T-helper 9 cell (primary cell): ENCODE data around the gene BID.

ENCODE experiments used
- DNase-seq: peaks from one replicate; pipeline ENCODE4 v3.0.0-alpha.2; 2020

Gene BID

DNA sequence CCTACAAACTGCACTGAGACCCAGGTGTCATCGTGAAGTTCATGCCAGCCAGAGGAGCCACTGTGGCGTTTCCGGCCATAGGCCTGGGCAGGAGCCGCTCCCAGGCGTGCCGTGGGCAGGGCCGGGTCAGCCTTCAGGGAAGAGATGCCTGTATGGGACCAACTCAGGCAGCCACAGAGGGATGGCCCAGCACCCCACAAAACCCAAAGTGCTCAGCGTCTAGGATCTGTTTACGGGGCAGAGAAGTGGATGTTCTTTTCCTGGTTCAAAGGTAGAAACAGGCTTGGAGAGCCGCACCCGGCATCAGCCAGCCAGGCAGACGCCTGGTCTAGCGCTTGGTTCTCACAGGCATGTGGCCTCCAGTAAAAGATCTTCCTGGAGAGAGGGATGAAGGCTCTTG, 8.4 kb upstream of the BID start:
- no peak for DNase-seq

DNA sequence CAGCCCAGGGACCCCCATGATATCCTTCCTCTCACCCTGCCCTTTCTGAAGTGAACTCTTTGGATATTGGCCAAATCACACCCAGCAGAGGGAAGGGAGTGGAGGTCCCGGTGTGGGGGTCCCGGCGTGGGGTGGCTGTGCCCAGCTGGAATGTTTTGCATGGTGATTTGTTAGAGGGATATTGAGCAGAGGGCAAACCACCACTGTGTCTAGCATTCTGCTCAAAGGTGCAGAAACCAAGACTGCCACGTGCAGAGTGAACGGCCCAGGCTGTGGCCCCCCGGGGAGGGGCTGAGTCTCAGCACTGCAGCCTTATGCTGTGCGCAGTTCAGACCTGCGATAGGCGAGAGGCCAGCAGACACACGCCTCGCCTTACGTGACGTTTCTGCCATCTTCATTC, 7.9 kb upstream of the BID start:
- no peak for DNase-seq

DNA sequence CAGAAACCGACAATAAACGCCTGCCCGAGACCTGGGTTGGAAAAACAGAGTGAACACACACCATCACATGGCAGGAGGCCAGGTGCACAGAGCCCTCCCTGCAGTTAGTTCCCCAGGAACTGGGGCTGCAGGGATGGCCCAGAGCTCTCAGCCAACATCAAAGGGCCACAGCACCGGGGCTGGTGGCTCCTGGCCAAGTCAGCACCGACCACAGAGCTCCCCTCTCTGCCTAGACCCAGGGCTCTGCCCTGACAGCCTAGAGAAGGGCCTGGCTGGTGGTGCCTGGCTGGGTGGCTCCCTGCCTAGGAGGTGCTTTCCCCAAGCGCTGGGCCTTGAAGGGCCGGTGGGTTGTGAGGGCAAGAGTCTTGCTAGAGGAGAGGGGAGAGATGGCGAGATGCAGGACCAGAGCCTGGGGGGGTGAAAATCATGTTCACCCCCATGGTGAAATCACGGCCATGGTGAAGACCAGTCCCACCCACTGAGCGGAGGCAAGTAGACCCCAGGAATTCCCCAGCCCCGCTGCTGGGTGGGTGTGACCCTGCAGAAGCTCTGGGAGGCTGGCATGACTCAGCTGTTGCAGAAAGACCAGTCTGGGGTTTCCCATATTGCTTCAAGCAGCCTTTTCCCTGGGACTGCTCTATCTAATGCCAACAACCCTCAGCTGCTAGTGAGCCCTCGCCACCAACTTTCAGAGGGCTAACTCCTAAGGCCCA, 7.2 kb upstream of the BID start:
- DNase-seq = peak; percentile 31

DNA sequence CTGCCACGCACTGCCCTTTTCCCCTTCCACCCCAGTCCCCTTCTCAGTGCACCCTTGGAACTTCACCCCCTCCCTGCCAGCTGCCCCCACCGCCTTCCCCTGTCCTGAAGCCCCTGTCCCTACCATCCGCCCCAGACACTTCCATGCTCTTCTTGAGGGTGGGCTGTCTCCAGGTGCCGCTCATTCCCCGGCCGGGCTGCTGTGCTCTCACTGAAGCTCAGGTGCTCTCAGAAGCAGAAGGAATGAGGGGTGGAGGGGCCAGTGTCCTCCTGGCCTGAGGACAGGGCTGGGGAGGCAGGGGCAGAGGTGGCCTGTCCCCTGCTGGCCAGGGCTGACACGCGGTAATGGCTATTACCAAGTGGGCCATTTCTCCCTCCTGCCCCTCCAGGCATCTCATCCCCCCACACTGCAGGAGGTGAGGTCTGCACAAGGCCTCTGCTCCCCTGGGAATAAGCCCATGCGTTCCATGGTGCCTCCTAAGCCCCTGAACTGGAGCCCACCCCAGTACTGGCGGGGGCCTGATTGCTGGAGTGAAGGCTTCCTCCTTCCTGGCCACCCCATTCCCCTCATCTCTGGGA, 6.6 kb upstream of the BID start:
- DNase-seq = no peak

DNA sequence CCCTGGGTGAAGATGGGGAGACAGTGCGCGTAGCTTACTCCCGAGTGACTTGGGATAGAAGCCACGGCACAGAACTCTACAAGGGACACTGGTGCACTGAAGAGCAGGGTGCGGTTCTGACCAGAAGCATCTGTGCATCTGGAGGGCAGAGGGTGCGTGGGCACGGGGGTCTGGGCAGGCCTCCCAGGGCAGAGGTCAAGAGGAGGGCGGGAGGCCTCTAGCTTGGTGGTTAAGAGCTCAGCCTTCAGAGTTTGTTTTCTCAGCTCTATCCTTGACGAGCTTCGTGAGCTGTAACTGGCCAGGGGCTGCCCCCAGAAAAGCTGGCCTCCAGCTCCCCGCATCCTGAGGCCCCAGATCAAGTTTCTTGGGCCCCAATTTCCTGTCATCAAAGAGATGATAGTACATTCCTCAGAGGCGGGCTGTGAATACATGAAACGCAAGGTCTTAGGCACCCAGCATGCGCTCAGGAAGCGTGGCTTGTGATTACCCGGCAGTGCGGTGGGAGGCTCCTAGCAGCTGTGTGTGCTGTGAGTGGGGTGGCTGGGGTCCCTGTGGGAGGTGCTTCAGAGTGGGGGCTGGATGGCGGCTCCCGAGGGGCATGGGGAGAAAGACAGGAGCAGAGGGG, 6.0 kb upstream of the BID start:
- no peak for DNase-seq

DNA sequence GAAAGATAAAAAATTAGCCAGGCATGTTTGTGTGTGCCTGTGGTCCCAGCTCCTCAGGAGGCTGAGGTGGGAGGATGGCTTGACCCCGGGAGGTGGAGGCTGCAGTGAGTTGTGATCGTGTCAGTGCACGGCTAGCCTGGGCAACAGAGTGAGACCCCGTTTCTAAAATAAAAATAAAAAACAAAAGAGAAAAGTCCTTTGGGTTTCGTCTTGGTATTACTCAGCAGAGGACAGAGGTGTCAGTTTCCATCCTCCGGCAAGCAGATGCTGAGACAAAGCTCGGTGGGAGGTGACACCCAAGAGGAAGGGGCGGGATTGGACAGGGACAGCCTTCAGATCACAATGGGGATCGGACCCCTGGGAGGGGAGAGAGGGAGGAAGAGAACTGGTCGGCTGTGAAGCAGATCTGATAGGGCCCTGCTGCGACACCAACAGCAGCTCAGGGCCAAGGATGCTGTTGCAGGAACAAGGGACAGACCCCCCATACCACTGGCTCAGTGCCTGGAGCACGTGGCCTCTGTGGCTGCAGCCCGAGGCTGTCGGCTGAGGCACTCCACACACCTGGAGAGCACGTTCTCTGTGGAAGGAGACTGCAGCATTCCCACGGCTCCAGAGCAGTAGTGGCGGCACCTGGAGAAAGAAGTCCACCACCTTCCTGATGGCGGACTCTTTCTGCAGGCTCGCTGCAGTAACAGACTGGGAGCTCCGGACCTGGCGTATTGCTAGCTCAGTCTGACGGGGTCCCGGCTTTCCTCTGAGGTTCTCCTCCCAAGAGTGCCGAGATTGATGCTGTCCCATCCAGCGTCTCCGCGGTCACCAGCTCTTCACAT, 5.2 kb upstream of the BID start:
- no peak for DNase-seq

DNA sequence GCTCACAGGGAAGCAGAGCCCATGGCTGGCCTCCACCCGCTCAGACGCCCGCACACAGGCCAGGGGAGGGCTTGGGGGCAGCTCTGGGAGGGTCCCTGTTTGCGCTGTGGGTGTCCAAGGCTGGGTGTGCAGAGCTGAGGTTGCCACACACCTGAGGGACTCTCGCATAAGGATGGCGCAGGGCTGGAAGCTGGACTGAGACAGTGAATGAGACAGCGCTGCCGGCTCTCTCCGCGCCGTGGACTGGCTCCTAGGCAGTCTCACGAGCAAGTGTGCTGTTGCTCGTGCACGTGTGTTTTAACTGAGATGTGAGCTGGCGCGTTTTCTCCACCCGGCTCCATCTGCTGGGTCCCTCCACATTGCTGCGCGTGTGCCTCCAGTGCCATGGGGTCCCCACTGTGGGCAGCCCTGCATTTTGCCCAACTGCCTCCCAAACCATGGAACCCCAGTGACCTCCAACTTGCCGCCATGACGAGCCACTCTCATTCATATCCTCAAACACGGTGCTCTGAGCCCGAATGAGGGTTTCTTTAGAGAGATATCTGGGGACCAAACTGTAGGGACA, 4.2 kb upstream of the BID start:
- DNase-seq = no peak

DNA sequence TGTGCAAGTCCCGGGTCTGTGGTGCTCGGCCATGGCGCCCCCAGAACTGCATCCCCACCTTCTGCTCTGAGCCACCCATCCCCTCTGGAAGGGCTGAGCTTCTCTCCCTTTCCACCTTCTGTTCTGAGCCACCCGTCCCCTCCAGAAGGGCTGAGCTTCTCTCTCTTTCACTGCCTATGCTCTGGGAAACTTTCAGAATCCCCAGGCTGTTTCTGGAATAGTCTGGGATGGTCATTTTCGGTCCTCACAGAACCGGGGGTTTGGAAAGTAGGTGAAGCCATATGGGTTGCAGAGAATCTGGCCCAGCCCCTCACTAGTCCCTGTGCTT, 3.4 kb upstream of the BID start:
- DNase-seq = no peak

DNA sequence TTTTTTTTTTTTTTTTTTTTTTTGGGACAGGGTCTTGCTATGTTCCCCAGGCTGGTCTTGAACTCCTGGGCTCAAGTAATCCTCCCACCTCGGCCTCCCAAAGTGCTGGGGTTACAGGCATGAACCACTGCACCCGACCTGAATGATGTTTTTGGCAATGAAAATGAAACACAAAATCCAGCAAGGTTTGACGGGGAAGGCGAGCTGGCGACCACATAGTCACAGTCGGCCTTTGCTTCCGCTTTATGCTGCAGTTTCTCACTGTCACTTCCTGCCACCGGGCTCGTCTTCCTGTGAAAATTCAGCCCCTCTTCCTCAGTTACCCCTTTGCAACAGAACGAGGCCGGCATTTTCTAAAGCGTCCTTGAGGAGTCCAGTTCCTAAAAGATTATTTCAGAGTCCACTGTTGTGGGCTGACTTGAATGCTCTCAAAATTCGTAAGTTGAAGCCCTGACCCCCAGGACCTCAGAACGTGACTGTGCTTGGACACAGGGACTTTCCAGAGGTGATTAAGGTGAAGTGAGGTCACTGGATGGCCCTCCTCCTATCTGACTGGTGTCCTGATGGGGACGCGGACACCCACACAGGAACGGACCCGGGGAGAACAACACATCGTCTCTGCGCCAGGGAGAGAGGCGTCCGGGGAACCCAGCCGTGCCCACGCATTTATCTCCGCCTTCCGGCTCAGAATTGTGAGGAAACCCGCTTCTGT, 2.9 kb upstream of the BID start:
- DNase-seq = peak; percentile 55

DNA sequence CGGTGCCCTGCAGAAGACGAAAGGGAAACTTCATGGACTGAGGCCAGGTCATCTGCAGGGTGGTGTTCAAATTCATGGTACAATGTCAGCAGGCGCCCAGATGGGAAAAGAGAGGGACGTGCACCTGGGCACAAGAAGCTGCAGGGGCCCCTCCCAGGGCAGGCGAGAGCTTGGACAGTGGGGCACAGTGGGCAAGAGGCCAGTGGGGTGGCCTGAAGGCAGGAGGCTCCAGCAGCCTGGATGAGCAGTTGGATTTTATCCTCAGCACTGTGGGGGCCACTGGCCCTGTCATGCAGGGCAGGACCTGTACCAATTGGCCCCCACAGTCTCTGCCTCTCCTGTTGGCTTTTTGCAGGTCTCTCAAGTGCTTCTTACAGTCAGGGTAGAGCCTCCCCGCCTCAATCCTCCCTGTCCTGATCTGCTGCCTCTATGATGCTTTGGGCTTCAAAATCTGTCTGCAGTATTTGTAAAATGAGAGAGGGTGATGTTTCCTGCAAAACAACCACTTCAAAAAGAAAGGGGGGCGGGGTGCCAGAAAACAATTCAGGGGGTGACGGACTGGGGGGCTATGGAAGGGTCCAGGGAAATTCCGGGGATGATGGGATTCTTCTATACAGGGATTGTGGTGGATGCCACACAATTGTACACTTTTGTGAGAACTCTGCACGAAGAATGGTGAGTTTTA, 1.7 kb upstream of the BID start:
- no peak for DNase-seq

DNA sequence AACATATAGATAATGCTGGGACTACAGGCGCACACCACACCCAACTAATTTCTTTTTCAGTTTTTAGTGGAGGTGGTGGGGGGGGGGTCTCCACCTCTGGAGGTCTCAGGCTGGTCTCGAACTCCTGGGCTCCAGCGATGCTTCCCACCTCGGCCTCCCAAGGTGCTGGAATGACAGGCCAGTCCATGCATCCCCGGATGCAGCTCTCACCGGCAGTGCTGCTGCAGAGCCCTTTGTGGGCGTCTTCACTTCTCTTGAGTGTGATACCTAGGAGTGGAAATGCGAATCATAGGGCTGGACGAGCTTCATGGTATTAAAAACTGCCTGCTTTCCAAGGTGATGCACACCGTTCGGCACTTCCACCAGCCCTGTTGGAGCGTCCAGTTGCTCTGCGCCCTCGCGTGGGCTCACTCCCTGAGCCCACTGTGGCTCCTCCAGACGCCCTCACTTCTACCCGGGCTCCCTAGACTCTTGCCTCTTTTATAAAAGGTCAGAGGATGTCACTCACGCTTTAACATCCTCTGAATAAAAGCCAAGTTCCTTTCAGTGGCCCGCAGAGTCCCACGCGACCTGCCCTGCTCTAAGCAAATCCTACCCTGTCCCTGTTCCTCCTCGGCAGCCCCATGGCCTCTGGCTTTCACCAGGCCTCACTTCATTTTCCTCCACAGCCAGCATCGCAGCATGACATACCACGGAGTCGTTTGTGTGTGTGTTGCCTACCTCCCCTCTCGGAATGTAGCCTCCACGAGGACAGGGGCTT, 837 bp upstream of the BID start:
- DNase-seq = no peak

DNA sequence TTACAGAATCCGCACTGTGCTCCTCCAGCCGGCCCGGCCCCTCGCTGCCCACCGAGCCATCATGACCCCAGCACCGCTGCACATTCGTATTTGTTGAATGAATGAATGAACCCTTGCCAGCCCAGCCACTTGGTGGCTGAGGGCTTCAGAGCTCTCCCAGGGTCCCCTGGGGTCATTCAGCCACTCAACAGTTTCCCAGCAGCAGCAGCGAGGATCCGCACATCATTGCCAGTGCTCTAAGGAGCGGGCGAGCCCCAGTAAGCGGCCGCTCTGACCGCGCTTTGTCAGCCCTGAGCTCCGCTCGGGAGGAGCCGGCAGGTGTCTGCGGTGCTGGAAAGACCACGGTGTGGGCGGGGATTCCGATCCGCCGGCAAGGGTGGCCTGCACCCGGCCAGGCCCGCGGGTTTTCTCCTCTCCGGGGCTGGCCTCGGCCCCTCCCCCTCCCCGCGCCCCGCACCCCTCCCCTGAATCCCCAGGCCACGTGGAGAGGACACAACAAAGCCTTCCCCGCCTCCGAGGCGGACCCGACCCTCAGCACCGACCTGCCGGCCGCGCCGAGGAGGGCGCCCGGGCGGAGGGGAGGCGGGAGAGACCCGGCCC, 563 bp downstream of the BID start:
- DNase-seq = peak; percentile 58

DNA sequence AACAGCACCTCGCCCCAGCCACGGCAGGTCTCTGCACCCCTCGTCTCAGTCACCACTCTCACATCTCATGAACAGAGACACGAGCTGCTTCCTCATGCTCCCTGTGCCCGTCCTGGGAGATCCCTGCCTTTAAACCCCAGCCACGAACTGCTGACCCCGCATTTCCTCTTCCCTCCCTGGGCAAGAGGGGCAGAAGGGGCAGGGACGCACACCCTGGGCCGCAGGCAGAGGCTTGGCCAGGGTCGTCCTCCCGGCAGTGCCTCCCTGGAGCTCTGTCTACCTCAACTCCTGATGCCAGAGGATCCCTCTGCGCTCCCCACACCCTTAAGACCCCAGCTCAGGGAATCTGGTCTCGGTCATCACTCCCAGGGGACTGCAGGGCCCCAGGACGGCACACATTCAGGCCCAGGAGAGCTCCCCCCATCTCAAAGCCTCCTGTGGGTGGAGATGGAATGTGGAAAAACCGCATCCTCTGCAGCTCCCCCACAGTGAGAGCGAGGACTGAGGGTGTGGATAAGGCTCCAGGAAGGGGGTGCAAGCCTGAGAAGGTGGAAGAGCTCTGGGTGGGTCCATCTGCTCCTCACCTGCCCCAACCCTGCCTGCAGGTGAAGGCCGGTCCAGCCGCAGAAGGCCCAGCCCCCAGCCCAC, 1.2 kb downstream of the BID start:
- no peak for DNase-seq

DNA sequence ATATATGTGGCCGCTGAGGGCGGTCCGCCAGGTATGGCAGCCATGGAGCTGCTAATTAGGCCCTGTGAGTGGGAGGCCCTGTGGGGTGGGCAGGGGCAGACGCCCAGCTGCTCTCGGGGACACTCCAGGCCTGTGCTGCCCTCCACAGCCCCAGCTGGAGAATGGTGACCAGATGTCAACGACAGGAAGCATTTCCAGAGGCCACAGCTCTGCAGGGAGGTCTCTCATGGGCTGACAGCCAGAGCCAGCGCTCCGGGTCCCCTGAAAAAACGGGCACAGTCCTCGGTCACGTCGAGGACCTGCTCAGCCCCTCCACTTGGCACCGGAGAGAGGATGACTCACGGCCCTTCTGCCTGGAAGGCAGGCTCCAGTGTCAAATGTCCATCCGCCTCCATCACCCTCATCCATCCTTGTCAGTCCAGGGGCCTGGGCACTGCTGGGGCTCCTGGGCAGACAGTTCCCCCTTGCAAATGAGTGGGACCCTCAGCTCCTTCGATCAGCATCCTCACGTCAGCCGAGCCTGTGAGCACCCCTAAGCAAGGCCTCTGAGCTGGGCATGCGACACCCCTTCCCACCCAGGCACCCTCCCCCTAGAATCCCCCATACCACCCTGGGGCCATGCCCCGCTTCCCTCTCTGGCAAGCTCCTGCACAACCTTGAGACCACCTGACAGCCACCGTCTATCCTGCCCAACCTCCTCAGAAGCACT, 1.9 kb downstream of the BID start:
- DNase-seq = no peak

DNA sequence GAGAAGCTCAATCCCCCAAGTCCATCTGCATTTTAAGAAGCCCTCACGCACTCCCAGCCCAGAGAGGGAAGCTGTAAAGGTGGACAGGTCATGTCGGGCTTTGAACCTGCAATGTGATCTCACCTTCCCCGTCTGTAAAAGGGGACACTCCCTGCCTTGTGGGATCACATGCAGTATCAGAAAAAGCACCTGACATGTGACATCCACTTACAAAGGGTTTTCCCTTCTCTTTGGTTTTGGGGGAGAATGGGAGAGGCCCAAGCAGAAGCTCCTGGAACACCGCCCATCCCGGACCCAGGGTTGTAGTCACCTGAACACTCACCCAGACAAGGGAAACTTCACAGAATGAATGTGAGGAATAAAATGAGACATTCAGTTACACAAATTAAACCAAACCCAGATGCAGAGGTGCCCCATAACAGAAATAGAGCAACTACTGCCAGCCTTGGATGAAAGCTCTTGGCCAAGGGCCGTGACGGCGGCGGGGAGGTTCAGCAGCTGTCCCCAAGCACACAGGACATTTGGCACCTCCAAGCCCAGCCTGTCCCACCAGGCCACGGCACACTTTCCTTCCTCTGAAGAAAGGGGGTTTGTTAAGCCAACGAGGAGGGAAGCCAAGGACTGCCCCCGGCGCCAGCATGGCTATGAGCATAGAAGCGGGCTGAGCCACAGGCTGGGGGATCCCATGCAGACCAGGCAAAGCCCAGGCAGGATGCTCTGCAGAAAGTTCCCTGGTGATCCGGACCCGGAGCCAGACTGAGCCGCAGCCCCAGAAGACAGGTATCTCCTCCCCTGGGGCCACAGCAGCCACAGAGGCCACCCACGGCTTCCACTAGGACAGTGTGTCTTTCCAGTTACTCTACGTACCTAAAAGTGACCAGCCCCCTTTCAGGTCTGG, 3.8 kb downstream of the BID start:
- no peak for DNase-seq

DNA sequence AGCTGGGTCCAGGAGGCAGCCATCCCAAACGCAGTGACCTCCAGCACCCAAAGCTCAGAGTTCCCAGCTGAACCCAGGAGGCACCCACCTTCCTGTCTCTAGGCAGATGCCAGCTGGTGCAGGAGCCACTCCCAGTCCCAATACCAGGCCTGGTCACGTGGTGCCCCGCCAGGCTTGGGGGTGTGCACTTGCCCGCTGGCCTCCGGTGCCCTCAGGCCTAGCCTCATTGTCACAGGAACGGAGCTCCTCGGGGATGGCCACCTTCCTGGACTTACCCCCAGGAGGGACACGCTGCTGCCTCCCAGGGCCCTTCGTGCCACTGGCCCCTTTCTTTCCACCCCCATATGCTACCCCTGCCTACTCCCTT, 4.6 kb downstream of the BID start:
- no peak for DNase-seq

DNA sequence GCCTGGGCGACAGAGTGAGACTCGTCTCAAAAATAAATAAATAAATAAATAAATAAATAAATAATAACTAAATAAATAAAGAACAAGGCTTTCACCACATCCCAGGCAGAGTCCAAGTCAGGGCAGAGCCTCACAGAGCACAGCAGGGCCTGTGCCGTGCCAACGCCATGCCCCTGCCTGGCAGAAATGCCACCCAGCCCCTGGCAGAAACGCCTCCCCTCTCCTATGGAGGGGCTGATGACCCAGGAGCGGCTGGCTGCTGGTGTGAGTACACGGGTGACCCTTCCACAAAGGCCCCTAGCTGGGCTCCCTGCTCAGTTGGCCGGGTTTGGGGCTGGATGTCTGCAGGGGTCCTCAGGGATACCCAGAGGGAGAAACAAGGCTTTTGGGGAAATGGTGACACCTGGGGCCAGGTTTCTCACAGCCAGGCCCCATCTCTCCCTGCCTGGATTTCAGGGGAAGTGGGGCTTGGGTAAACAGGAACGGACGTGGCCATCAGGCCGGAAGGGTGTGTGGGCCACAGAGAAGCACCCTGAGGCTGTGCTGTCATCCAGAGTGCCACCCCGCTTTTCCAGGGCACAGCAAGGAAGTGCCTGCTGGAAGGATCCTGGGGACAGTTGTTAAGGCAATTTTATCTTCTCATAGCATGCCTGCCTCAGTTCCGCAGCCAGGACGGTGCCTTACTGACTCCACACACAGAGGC, 5.1 kb downstream of the BID start:
- no peak for DNase-seq
